KMS-11 (cell line): Measurements from ENCODE around the gene HLA-C.

Experiments
- H2AFZ ChIP-seq: fragments of 200-600 bp; sonication (generic); 2 replicates; pipeline ENCODE4 v1.6.1; 2016; ENCODE audit warnings: antibody characterized with exemption, mixed run types, low read depth
- H3K27ac ChIP-seq: fragments of 200-600 bp; sonication (generic); 2 replicates; pipeline ENCODE4 v1.6.1; 2016; ENCODE audit warnings: mild to moderate bottlenecking, mixed run types
- H3K27me3 ChIP-seq: fragments of 200-600 bp; sonication (generic); 2 replicates; pipeline ENCODE4 v1.6.1; 2017; ENCODE audit warnings: mild to moderate bottlenecking, low read depth, mixed run types, moderate library complexity; ENCODE audit not compliant: insufficient read depth
- H3K36me3 ChIP-seq: fragments of 200-600 bp; sonication (generic); 2 replicates; pipeline ENCODE4 v1.6.1; 2017; ENCODE audit warnings: mild to moderate bottlenecking, mixed run types; ENCODE audit not compliant: insufficient read depth
- H3K4me1 ChIP-seq: fragments of 200-600 bp; sonication (generic); 2 replicates; pipeline ENCODE4 v1.6.1; 2016; ENCODE audit warnings: mild to moderate bottlenecking, low read depth, mixed run types; ENCODE audit not compliant: poor library complexity, severe bottlenecking
- H3K4me2 ChIP-seq: fragments of 200-600 bp; sonication (generic); 2 replicates; pipeline ENCODE4 v1.7.0; 2016; ENCODE audit warnings: mild to moderate bottlenecking, mixed run types
- H3K4me3 ChIP-seq: fragments of 200-600 bp; sonication (generic); IDR thresholded peaks from 2 replicates; pipeline ENCODE4 v1.6.1; 2017; ENCODE audit warnings: low read depth, low read length, mixed read lengths; ENCODE audit not compliant: insufficient read depth
- H3K79me2 ChIP-seq: fragments of 200-600 bp; sonication (generic); 2 replicates; pipeline ENCODE4 v1.6.1; 2016; ENCODE audit warnings: low read depth, mixed run types; ENCODE audit not compliant: insufficient read depth
- H3K9ac ChIP-seq: fragments of 200-600 bp; sonication (generic); 2 replicates; pipeline ENCODE4 v1.6.1; 2016; ENCODE audit warnings: mild to moderate bottlenecking, mixed run types
- H4K20me1 ChIP-seq: fragments of 200-600 bp; sonication (generic); 2 replicates; pipeline ENCODE4 v1.6.1; 2016; ENCODE audit warnings: mild to moderate bottlenecking, mixed run types; ENCODE audit not compliant: insufficient read depth
- TF ChIP-seq, protein P1 (sequence below): fragments of 200-600 bp; sonication (generic); conservative IDR thresholded peaks from 2 replicates; pipeline ENCODE4 v1.6.1; 2017; ENCODE audit warnings: low read depth, mild to moderate bottlenecking, antibody characterized with exemption, low read length, moderate library complexity, mixed read lengths

HLA-C gene

DNA sequence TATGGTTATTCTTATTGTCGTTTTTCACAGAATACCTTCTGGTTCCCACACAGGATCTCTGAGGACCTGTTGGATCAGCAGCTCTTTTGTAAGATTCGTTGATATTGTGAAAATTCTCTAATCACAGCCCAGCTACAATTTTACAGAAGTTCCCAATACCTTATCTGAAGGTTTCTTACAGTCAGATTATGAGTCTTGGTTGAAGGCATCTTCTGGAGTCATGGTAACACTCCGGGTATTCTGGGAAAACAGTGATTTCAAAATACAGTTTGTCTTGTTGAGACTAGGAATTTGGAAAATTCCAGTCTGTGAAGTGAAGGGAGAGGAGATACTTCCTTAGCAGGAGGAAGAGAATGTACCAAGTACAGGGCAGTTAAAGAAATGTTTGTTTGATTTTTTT lies 22.2 kb upstream of the HLA-C start:
- Histone ChIP-seq H3K27ac (no peak overlapping the region), H3K36me3 (no peaks in the 10 kb centered on the region), H3K27me3 (no peaks in the 10 kb centered on the region), H4K20me1 (no peaks in the 10 kb centered on the region), H3K4me2 (no peak overlapping the region), H3K4me1 (no peaks in the 10 kb centered on the region), H3K79me2 (no peaks in the 10 kb centered on the region), H3K4me3 (no peak overlapping the region), H2AFZ (no peak overlapping the region), H3K9ac (no peak overlapping the region)
- TF ChIP-seq, protein P1, sequence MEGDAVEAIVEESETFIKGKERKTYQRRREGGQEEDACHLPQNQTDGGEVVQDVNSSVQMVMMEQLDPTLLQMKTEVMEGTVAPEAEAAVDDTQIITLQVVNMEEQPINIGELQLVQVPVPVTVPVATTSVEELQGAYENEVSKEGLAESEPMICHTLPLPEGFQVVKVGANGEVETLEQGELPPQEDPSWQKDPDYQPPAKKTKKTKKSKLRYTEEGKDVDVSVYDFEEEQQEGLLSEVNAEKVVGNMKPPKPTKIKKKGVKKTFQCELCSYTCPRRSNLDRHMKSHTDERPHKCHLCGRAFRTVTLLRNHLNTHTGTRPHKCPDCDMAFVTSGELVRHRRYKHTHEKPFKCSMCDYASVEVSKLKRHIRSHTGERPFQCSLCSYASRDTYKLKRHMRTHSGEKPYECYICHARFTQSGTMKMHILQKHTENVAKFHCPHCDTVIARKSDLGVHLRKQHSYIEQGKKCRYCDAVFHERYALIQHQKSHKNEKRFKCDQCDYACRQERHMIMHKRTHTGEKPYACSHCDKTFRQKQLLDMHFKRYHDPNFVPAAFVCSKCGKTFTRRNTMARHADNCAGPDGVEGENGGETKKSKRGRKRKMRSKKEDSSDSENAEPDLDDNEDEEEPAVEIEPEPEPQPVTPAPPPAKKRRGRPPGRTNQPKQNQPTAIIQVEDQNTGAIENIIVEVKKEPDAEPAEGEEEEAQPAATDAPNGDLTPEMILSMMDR, result no peak

DNA sequence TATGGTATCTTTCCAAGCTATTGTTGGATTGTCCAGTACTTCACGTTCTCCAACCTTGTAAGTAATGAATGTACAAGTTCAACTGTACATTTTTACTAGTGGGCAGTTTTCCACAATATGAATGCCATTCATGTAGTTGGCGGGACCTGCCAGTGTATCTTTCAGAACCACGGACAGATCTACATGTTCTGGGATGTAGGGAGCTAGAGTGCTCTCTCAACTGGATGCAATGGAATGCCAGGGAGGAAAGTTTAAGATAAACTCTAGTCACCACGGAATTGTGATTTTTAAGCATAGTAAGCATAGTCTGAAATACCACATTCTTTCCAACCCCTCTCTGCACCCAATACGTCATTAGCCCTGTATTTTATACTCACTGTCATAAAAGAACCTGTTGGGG lies 21.5 kb upstream of the HLA-C start:
- no peak overlapping the region for H3K9ac ChIP-seq
- no peaks in the 10 kb centered on the region for H3K79me2 ChIP-seq
- no peaks in the 10 kb centered on the region for H4K20me1 ChIP-seq
- H2AFZ ChIP-seq, result no peak overlapping the region
- no peak overlapping the region for H3K27ac ChIP-seq
- TF ChIP-seq, protein P1, result no peak
- no peaks in the 10 kb centered on the region for H3K4me1 ChIP-seq
- no peak overlapping the region for H3K4me2 ChIP-seq
- H3K4me3 ChIP-seq, result no peak overlapping the region
- no peaks in the 10 kb centered on the region for H3K27me3 ChIP-seq
- no peaks in the 10 kb centered on the region for H3K36me3 ChIP-seq

- Histone ChIP-seq H3K4me1 (no peaks in the 10 kb centered on the region), H3K79me2 (no peaks in the 10 kb centered on the region), H3K27me3 (no peaks in the 10 kb centered on the region), H2AFZ (no peak overlapping the region), H3K9ac (no peak overlapping the region), H4K20me1 (no peaks in the 10 kb centered on the region), H3K4me2 (no peak overlapping the region), H3K27ac (no peak overlapping the region), H3K4me3 (no peak overlapping the region), H3K36me3 (no peaks in the 10 kb centered on the region)
- TF ChIP-seq, protein P1, result no peak
Observed at GRCh38 chr6:31289788-31290187, 17.9 kb upstream of the HLA-C start.

DNA sequence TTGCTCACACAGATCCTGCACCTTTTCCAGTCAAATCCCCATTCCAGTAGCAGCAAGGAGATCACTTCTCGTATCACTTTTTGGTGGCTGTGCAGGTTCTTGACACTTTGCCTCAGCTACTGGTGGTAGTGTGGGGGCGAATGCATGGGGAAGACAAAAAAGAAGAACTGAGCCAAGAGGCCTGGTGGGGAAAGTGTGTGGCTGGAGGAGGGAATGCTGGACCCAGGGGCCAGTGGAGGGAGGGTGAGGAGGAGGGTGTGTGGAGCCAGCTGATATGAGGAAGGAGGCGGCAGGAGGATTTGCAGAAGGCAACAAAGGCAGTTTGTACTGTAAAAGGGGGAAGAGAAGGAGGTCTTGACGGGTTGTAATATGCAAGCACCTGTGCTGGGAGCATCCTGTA lies 15.7 kb upstream of the HLA-C start:
- Histone ChIP-seq H3K79me2 (no peaks in the 10 kb centered on the region), H3K4me2 (no peak overlapping the region), H3K36me3 (no peaks in the 10 kb centered on the region), H3K4me3 (no peak overlapping the region), H3K9ac (no peak overlapping the region), H3K4me1 (no peaks in the 10 kb centered on the region), H4K20me1 (no peaks in the 10 kb centered on the region), H3K27me3 (no peaks in the 10 kb centered on the region), H3K27ac (no peak overlapping the region), H2AFZ (no peak overlapping the region)
- TF ChIP-seq, protein P1, result no peak

DNA sequence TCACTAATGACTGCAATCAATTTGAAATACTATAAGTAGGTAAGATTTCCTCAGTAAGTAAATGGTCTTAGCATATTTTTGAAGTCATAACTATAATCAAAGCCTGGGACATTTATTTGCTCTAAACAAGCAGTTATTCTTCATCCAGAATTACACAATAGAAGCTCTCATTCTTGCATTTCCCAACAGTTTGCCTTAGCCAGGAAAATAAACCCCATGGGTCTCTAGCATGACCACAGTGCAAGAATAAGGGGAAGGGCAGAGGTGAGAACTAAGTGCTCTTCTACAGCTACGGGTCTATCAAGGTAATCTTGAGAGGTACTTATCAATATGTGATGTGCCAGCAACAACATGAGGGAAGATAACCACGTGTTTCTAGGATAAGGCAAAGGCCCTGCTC lies 14.1 kb upstream of the HLA-C start:
- Histone ChIP-seq H3K36me3 (no peaks in the 10 kb centered on the region), H3K9ac (no peak overlapping the region), H2AFZ (no peak overlapping the region), H3K27me3 (no peaks in the 10 kb centered on the region), H4K20me1 (no peaks in the 10 kb centered on the region), H3K4me1 (no peaks in the 10 kb centered on the region), H3K27ac (no peak overlapping the region), H3K4me2 (no peak overlapping the region), H3K79me2 (no peaks in the 10 kb centered on the region), H3K4me3 (no peak overlapping the region)
- TF ChIP-seq, protein P1, result no peak
